HEK293 (cell line): ENCODE measurements around the gene GTSE1.

Experiments used
- ZNF561 ChIP-seq: fragments of 450-650 bp; IDR thresholded peaks from 2 replicates; pipeline ENCODE4 v1.5.1; 2018; ENCODE audit warnings: missing biosample characterization, missing genetic modification characterization, borderline replicate concordance
- ZNF571 ChIP-seq: fragments of 450-650 bp; formaldehyde crosslinking; IDR thresholded peaks from 2 replicates; pipeline ENCODE4 v1.5.0; 2017; ENCODE audit warnings: missing biosample characterization, missing genetic modification characterization

GRCh38 chr22:46369716-46370583, 73.3 kb downstream of the GTSE1 start:
- TF ChIP-seq ZNF571 (tag by site-specific recombination) (no peak), ZNF561 (tag by site-specific recombination) (no peak)
